ENCODE results near the gene TDRD6. TPM values are rescaled to one million over a fixed set of nuclear protein-coding genes. Genes with fewer than 3 reads are reported as not detected.
"Not testable (repeated sequence)": the region's sequence is repeated elsewhere in the genome, so short reads cannot be mapped to it uniquely, and the experiment has no call there.

The TDRD6 gene
- total RNA-seq, 2 donors from 2014 or later = 0.09 to 0.20 TPM

DNA sequence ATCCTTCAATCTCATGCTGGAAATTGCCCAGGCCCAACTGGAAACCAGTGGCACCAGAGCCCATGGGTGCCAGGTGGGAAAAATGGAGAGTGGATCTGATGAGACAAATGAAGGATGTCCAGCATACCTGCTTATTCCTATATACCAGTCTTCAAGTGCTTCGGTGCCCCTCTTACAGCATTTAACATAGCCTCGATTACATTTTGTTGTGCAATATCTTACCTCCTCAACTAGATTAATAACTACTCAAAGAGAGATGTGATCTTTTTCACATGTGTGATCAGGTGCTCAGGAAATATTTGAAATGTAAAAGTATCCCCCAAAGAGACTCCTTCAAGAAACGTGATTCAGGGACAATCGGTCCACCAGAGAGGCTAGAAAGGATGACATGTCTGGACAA is 54.2 kb downstream of the TDRD6 start:
- Histone ChIP-seq H3K9me3 (ENCODE audit: control insufficient read depth, low read length) (no peaks in the 10 kb centered on the region), H3K4me1 (ENCODE audit: control insufficient read depth, insufficient read depth, low read length) (no peaks in the 10 kb centered on the region), H3K4me3 (ENCODE audit: low read length) (no peak overlapping the region), H3K27me3 (ENCODE audit: control insufficient read depth, insufficient read depth, low read length, poor library complexity, severe bottlenecking) (peaks cover 27% of the 10 kb centered on the region), H3K27ac (ENCODE audit: low read depth, low read length) (no peak overlapping the region), H3K9ac (ENCODE audit: extremely low read depth, low read length, poor library complexity, severe bottlenecking) (no peak overlapping the region), H3K36me3 (ENCODE audit: control insufficient read depth, insufficient read depth, low read length) (no peaks in the 10 kb centered on the region)
- no peak for TF ChIP-seq CTCF (conservative IDR thresholded peaks at IDR 0.05)
- H3K9me3 Mint-ChIP-seq = no peaks in the 10 kb centered on the region
- DNase-seq = no peak
- H3K4me1 Mint-ChIP-seq = no peaks in the 10 kb centered on the region
- 97 to 100% methylated on average over 2 to 4 of the region's 4 CpGs for WGBS, 2 experiments (ENCODE audit: insufficient coverage in 1 of 2, insufficient read length in 1 of 2)
- no peak overlapping the region for H3K4me3 Mint-ChIP-seq
- peaks cover 22% of the 10 kb centered on the region for H3K27me3 Mint-ChIP-seq (ENCODE audit: insufficient read depth)
- H3K36me3 Mint-ChIP-seq (ENCODE audit: low read depth) = no peaks in the 10 kb centered on the region
- no peak overlapping the region for H3K27ac Mint-ChIP-seq

GRCh38 chr6:46743425-46744158 is 55.9 kb downstream of the TDRD6 start:
- Mint-ChIP-seq H3K36me3 (ENCODE audit: low read depth) (no peaks in the 10 kb centered on the region), H3K9me3 (no peaks in the 10 kb centered on the region), H3K27me3 (ENCODE audit: insufficient read depth) (peaks cover 9% of the 10 kb centered on the region), H3K4me1 (no peaks in the 10 kb centered on the region), H3K4me3 (no peak overlapping the region), H3K27ac (no peak overlapping the region)
- 77 to 100% methylated on average over 1 of the region's 1 CpG for WGBS, 2 experiments (ENCODE audit: insufficient coverage in 1 of 2, insufficient read length in 1 of 2)
- Histone ChIP-seq H3K9me3 (ENCODE audit: control insufficient read depth, low read length) (no peaks in the 10 kb centered on the region), H3K36me3 (ENCODE audit: control insufficient read depth, insufficient read depth, low read length) (no peaks in the 10 kb centered on the region), H3K9ac (ENCODE audit: extremely low read depth, low read length, poor library complexity, severe bottlenecking) (no peak overlapping the region), H3K4me3 (ENCODE audit: low read length) (no peak overlapping the region), H3K27ac (ENCODE audit: low read depth, low read length) (no peak overlapping the region), H3K27me3 (ENCODE audit: control insufficient read depth, insufficient read depth, low read length, poor library complexity, severe bottlenecking) (peaks cover 17% of the 10 kb centered on the region), H3K4me1 (ENCODE audit: control insufficient read depth, insufficient read depth, low read length) (no peaks in the 10 kb centered on the region)
- TF ChIP-seq CTCF (conservative IDR thresholded peaks at IDR 0.05) = no peak
- no peak for DNase-seq

DNA sequence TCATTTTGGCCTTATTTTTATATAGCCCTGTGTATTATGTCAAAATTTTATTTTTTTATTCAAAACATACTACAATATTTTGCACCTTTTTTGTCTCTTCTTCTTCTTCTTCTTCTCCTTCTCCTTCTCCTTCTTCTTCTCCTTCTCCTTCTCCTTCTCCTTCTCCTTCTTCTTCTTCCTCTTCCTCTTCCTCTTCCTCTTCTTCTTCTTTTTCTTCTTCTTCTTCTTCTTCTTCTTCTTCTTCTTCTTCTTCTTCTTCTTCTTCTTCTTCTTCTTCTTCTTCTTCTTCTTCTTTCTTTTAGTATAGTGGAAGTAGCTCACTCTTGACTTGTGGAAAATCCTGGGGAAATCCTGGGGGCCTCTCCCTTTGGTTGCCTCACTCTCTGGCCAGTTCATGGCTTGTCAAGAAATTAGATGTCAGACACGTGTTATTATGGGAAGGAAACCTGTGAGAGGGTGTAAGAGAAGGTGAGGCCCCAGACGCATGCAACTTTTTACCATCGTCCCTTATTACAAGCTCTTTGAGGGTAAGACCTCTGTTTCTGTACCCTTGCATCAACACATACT is 56.6 kb downstream of the TDRD6 start:
- H3K36me3 Mint-ChIP-seq (ENCODE audit: low read depth); H3K4me3 ChIP-seq (ENCODE audit: low read length); H3K27ac Mint-ChIP-seq; H3K36me3 ChIP-seq (ENCODE audit: control insufficient read depth, insufficient read depth, low read length); H3K4me3 Mint-ChIP-seq; H3K9me3 Mint-ChIP-seq; H3K9ac ChIP-seq (ENCODE audit: extremely low read depth, low read length, poor library complexity, severe bottlenecking); H3K9me3 ChIP-seq (ENCODE audit: control insufficient read depth, low read length); H3K4me1 ChIP-seq (ENCODE audit: control insufficient read depth, insufficient read depth, low read length); H3K4me1 Mint-ChIP-seq; DNase-seq; H3K27ac ChIP-seq (ENCODE audit: low read depth, low read length); H3K27me3 Mint-ChIP-seq (ENCODE audit: insufficient read depth): not testable (repeated sequence)
- H3K27me3 ChIP-seq (ENCODE audit: control insufficient read depth, insufficient read depth, low read length, poor library complexity, severe bottlenecking) = peaks cover 17% of the 10 kb centered on the region
- WGBS, 2 experiments (ENCODE audit: insufficient coverage in 1 of 2, insufficient read length in 1 of 2) = 86% methylated on average over 3 of the region's 3 CpGs; no CpG with 5 or more reads in 1 of the 2 experiments
